Measurements from ENCODE around the gene CDYL2. TPM values are rescaled to one million over a fixed set of nuclear protein-coding genes. Genes with fewer than 3 reads are reported as not detected.

Gene CDYL2
- total RNA-seq, 1 donor from 2014 or later: 8.4 TPM

DNA sequence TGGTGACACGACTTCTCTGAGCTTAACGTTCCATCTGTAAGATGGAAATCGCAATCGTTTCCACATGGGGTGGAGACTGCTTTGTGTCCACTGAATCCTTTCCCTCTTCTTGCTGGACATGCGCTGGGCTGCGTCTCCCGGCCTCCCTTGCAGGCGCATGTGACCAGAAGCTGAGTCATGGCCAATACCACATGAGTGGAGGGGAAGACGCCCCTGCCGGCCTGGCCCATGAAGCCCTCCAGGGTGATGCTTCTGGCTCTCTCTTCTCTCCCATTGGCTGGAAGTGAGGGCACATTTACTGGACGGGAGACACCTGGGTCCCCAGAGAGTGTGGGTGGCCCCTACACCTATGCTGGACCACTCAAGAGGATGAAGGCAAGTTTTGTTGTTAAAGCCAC is 192.5 kb downstream of the CDYL2 start:
- no peak for DNase-seq (ENCODE audit: low read depth)
- H3K36me3 ChIP-seq (ENCODE audit: control insufficient read depth, insufficient read depth, low read length): no peaks in the 10 kb centered on the region
- no peak overlapping the region for H3K4me3 ChIP-seq (ENCODE audit: low read depth, low read length)
- H3K27me3 ChIP-seq (ENCODE audit: control insufficient read depth, insufficient read depth, low read length): no peaks in the 10 kb centered on the region
- TF ChIP-seq, protein P1, sequence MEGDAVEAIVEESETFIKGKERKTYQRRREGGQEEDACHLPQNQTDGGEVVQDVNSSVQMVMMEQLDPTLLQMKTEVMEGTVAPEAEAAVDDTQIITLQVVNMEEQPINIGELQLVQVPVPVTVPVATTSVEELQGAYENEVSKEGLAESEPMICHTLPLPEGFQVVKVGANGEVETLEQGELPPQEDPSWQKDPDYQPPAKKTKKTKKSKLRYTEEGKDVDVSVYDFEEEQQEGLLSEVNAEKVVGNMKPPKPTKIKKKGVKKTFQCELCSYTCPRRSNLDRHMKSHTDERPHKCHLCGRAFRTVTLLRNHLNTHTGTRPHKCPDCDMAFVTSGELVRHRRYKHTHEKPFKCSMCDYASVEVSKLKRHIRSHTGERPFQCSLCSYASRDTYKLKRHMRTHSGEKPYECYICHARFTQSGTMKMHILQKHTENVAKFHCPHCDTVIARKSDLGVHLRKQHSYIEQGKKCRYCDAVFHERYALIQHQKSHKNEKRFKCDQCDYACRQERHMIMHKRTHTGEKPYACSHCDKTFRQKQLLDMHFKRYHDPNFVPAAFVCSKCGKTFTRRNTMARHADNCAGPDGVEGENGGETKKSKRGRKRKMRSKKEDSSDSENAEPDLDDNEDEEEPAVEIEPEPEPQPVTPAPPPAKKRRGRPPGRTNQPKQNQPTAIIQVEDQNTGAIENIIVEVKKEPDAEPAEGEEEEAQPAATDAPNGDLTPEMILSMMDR (IDR thresholded peaks at IDR 0.05; ENCODE audit: insufficient read depth, low read length, poor library complexity, severe bottlenecking): no peak

DNA sequence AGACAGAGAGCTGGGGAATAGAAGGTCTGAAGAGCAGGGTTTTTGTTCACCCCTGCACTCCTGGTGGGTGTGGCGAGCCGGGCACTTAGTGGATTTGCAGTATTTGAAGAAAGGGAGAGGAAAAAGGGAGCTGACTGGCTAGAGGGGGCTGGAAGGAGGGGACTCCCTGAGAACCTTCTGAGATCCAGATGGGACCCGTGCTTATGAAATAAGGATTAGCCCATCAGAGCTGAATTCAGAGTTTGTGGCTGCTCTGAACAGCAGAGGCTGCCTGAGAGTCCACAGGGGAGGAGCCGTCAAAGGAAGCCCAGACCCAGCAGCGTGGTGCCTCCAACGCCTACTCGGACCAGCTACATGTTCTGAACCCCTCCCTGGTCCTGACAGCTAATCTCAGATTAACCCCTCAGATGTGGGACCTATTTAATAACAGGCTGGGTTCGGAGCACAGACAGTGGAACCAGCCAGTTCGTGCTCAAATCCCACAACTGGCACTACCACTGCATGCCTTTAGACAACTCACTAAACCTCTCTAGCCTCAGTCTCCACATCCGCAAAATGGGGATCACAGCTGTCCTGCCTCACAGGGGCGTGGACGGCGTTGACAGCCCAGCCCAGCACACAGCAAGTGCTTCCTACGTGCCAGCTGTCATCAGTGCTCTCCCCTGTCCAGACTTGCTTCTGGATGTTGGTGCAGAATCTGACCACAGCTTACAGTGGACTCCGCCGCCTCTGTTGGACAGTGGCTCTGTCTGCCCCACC is 193.0 kb downstream of the CDYL2 start:
- Histone ChIP-seq H3K27me3 (ENCODE audit: control insufficient read depth, insufficient read depth, low read length) (no peaks in the 10 kb centered on the region), H3K4me3 (ENCODE audit: low read depth, low read length) (no peak overlapping the region), H3K36me3 (ENCODE audit: control insufficient read depth, insufficient read depth, low read length) (no peaks in the 10 kb centered on the region)
- DNase-seq (ENCODE audit: low read depth): no peak
- TF ChIP-seq, protein P1 (IDR thresholded peaks at IDR 0.05; ENCODE audit: insufficient read depth, low read length, poor library complexity, severe bottlenecking): no peak

DNA sequence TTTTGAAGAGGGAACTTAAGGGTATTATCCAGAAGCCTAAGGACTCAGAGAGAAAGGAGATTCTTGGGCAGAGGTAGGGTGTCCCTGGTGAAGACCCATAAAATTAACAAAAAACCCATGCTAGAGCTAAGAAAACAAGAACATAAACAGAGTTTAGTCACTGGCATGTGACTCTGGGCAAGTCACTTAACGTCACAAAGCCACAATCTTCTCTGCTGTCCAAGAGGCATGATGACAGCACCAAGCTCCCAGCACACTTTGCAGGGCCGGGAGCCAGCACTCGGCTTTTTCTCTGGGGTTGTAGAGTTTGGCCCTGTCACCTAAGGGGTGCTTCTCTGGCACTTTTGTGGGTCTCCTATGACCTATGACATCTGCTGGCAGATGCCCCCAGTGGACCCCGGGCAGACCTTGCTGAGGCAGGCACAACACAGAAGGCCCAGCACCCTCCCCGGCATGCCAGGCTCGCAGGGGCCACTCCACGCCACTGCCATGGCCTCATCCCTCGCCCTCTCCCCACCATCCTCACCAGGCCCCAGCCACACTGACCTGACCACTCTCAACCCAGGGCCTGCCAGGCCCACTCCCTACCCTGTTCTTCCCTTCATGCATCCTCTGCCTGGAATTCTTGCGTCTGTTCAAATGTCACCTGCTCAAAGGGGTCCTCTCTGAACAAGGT is 193.8 kb downstream of the CDYL2 start:
- Histone ChIP-seq H3K27me3 (ENCODE audit: control insufficient read depth, insufficient read depth, low read length) (no peaks in the 10 kb centered on the region), H3K36me3 (ENCODE audit: control insufficient read depth, insufficient read depth, low read length) (no peaks in the 10 kb centered on the region), H3K4me3 (ENCODE audit: low read depth, low read length) (no peak overlapping the region)
- DNase-seq (ENCODE audit: low read depth): no peak
- TF ChIP-seq, protein P1 (IDR thresholded peaks at IDR 0.05; ENCODE audit: insufficient read depth, low read length, poor library complexity, severe bottlenecking): no peak

DNA sequence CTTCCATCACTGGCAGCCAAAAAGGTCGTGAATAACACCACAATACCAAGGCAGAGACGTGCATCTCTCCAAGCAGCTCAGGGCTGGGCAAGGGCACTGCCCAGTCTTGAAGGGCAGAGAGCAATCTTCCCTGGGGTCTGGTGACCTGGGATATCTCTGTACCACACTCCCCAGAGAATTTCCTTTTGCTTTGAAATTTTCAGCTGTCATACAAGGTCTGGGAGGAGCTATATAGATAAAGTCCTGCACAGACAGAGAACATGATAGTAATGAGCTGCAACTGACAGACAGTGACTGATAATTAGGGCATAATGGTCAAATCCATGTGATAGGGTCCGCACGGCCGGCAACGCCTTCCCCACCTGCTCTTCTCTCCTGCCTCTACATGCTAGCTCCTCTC is 195.5 kb downstream of the CDYL2 start:
- Histone ChIP-seq H3K4me3 (ENCODE audit: low read depth, low read length) (no peak overlapping the region), H3K27me3 (ENCODE audit: control insufficient read depth, insufficient read depth, low read length) (no peaks in the 10 kb centered on the region), H3K36me3 (ENCODE audit: control insufficient read depth, insufficient read depth, low read length) (no peaks in the 10 kb centered on the region)
- DNase-seq (ENCODE audit: low read depth): no peak
- TF ChIP-seq, protein P1 (IDR thresholded peaks at IDR 0.05; ENCODE audit: insufficient read depth, low read length, poor library complexity, severe bottlenecking): no peak

DNA sequence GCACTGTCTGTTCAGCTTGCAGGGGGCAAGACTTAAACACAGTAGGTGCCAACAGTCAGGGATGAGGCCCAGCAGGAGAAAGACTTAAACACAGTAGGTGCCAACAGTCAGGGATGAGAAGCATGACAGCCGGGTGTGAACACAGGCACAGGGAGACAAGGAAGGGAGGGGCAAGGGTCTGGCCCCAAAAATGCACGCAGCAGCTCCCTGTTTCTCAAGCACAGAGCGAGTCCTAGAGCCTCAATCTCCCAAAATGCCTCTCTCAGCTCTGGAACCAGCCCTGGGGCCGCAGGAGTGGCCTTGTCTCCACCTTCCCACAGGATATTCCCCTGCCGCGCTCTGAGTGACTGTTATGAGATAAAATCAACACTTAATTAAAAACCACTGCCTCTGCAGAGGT is 197.2 kb downstream of the CDYL2 start:
- no peaks in the 10 kb centered on the region for H3K27me3 ChIP-seq (ENCODE audit: control insufficient read depth, insufficient read depth, low read length)
- TF ChIP-seq, protein P1 (IDR thresholded peaks at IDR 0.05; ENCODE audit: insufficient read depth, low read length, poor library complexity, severe bottlenecking): no peak
- H3K36me3 ChIP-seq (ENCODE audit: control insufficient read depth, insufficient read depth, low read length): no peaks in the 10 kb centered on the region
- no peak for DNase-seq (ENCODE audit: low read depth)
- no peak overlapping the region for H3K4me3 ChIP-seq (ENCODE audit: low read depth, low read length)
